ENCODE results near the gene GIMAP6.
"Not testable (repeated sequence)": the region's sequence is repeated elsewhere in the genome, so short reads cannot be mapped to it uniquely, and the experiment has no call there.

DNA sequence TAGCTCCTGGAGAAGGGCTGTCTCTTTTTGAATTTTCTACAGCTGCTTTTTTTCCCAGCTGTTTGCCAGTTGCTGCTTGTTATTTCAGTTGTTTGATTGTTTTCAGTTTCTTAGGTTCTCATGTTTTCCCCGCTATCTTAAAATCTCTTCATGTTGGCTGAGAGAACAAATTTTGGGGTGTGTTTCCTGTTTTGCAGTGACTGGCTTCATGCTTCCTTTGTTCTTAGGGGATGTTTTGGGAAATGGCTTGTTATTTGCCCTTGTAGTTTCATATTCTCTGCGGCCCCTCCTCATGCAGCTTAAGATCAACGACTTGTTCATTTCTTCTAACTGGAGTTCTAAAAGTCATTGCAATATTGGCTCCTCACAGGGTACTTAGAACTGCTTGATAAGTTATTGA, 44.7 kb upstream of the GIMAP6 start:
- TF ChIP-seq, protein P1, sequence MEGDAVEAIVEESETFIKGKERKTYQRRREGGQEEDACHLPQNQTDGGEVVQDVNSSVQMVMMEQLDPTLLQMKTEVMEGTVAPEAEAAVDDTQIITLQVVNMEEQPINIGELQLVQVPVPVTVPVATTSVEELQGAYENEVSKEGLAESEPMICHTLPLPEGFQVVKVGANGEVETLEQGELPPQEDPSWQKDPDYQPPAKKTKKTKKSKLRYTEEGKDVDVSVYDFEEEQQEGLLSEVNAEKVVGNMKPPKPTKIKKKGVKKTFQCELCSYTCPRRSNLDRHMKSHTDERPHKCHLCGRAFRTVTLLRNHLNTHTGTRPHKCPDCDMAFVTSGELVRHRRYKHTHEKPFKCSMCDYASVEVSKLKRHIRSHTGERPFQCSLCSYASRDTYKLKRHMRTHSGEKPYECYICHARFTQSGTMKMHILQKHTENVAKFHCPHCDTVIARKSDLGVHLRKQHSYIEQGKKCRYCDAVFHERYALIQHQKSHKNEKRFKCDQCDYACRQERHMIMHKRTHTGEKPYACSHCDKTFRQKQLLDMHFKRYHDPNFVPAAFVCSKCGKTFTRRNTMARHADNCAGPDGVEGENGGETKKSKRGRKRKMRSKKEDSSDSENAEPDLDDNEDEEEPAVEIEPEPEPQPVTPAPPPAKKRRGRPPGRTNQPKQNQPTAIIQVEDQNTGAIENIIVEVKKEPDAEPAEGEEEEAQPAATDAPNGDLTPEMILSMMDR (IDR thresholded peaks at IDR 0.05): not testable (repeated sequence)
- not testable (repeated sequence) for TF ChIP-seq POLR2A (IDR thresholded peaks at IDR 0.05)
